HG03442 (cell line): ENCODE data around the gene GPR152.
A peak's percentile ranks its signal among the peaks of the same experiment; 100 is the strongest.
"Not testable (repeated sequence)": the region's sequence is repeated elsewhere in the genome, so short reads cannot be mapped to it uniquely, and the experiment has no call there.

Experiments used
- ATAC-seq: cut with Tn5 transposase; IDR thresholded peaks from one replicate; pipeline ENCODE4 v1.9.1; 2021; ENCODE audit warnings: mild to moderate bottlenecking, moderate library complexity; ENCODE audit not compliant: unreplicated experiment

The GPR152 gene

DNA sequence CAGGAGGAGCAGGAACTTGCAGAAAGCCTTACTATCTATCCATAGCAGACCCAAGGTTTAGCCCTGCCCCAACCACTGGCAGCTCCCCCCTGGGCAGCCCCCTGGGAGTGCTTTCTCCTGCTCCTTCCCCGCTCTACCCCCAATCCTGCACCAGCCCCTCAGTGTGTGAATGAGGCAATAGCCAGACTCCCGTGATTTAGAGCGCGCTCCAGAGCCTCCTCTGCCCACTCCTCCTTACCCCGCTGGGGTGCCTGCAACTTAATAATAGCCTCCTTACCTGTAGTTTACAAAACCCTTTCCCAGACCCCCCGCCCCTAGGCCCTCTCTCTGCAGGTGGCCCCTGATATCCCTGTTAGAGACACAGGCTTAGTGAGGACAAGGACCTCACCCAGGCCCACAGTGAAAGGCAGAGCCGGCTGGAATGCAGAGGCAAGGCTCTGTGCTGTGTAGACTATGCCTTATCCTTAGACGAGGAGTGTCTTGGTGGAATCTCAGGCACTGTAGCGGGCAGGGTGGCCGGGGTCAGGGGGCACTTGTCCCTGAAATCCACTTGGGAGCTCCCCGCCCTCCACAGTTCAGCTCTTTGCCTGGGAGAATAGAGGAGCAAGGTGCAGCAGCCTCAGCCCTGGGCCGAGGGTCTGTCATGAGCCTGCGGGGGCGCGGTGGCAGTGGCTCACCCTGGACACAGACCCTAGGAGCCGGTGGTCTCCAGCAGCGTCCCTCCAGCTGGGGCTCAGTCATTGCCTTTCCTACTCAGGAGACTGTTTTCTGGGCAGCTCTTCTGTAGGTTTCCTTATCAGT is 41.3 kb downstream of the GPR152 start:
- no peak for ATAC-seq

- ATAC-seq = no peak
These were observed 42.1 kb downstream of the GPR152 start for GRCh38 chr11:67410369-67410831.

GRCh38 chr11:67409781-67410368 is 42.7 kb downstream of the GPR152 start:
- ATAC-seq = no peak

DNA sequence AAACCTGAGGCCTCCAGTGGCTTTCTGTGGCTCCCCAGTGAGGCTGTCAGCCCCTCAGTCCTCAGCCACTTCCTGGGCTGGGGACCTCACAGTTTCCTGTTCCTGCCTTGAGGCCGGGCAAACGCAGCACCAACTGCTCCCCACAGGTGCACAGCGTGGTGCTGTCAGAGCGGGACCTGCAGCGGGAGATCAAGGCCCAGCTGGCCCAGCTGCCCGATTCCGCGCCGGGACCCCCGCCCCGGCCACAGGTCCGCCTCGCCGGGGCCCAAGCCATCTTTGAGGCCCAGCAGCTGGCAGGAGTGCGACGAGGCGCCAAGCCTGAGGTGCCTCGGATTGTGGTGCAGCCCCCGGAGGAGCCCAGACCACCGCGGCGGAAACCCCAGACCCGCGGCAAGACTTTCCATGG is 43.3 kb downstream of the GPR152 start:
- no peak for ATAC-seq

DNA sequence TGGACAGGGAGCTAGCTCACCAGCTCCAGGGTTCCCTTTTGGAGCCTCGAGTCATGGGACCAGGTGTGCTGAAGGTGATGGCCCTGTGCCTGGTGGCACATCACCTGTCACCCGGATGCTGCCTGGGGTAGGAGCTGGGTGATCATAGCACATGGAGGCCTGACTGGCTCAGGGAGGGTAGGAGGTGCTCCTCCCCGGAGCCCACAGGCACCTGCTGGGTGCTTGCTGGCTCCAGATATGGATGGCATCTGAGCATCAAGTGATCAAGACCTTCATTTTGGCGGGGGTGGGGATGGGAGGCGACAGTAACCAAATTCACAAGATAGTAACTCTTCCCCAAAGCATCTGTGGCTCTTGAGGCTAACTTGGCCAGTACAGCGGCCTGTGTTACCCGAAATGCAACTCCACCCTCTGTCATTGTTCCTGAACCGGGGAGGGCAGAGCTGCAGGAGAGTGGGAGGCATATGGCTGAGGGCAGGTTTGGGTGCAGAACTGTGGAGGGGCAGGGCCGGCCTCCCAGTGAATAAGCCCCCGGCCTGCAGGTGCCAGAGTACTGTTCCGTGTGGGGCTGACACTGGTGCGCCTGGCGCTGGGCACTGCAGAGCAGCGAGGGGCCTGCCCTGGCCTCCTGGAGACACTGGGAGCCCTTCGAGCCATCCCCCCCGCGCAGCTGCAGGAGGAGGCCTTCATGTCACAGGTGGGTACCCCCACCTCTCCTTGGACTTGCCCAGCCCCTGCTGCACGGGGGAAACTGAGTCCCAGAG is 43.9 kb downstream of the GPR152 start:
- no peak for ATAC-seq

DNA sequence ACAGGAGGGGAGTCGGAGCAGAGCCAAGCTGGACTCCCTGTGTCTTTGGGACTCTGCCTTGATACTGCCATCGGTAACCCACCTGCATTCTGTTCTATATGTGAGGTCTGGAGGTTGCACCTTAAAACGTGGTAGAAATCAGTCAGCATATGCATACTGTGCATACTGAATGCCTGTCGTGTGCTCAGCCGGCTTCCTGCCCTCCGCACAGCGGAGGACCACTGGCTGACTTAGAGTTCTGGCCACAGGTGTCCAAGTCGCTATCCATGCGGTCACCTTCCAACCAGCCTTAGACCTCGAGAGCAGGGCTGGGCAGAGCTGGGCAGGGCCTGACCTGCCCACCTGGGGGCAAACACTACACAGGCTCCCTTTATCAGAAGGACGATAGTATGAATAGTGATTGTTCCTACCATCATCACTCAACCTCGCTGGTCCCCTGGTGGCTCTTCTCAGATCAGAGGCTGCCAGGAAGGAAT is 44.8 kb downstream of the GPR152 start:
- no peak for ATAC-seq

GRCh38 chr11:67406969-67407687 is 45.4 kb downstream of the GPR152 start:
- ATAC-seq = no peak

DNA sequence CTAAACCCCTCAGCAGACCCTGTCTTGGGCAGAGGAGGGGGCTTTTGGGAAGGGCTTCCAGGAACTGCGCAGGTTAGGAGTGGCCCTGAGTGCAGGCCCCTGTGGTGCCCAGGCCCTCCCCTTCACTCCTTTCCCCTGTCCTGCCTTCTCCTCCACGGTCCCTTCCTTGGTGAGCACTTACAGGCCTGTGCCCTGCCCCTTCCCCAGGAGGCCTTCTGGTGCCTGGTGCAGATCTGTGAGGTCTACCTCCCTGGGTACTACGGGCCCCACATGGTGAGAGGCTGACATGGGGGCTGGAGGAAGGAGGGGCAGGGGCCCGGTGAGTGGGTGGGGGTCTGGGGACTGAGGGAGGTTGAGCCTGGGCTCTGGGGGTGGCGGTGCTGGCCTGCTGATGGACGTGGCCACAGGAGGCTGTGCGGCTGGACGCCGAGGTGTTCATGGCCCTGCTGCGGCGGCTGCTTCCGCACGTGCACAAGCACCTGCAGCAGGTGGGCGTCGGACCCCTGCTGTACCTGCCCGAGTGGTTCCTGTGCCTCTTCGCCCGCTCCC is 46.0 kb downstream of the GPR152 start:
- ATAC-seq = no peak

DNA sequence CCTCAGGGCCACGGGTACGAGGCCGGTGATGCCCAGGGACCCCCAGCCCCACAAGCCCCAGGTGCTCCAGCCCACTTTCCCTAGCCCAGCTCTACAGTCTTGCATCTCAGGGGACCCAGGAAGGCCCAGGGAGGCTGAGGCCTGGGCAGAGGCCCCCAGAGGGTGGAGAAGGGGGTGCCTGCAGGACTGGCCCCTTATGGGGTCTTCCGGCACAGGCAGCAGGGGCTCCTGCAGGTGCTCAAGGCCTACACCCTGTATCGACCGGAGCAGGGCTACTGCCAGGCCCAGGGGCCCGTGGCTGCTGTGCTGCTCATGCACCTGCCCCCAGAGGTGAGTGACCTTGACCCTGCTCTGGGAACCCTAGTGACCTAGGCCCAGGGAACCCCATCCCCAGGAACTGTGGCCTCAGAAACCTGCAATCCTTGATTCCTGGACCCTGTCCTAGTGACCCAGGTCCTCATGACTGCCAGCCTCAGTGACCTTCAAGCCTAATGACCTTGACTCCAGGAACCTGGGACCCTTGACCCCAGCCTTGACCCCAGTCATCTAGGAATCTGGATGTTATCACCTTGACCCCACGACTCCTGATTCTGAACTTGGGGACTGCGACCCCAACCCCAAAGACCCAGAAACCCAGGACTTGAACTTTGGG is 46.7 kb downstream of the GPR152 start:
- ATAC-seq = no peak

GRCh38 chr11:67405196-67405567 is 47.3 kb downstream of the GPR152 start:
- ATAC-seq = no peak

DNA sequence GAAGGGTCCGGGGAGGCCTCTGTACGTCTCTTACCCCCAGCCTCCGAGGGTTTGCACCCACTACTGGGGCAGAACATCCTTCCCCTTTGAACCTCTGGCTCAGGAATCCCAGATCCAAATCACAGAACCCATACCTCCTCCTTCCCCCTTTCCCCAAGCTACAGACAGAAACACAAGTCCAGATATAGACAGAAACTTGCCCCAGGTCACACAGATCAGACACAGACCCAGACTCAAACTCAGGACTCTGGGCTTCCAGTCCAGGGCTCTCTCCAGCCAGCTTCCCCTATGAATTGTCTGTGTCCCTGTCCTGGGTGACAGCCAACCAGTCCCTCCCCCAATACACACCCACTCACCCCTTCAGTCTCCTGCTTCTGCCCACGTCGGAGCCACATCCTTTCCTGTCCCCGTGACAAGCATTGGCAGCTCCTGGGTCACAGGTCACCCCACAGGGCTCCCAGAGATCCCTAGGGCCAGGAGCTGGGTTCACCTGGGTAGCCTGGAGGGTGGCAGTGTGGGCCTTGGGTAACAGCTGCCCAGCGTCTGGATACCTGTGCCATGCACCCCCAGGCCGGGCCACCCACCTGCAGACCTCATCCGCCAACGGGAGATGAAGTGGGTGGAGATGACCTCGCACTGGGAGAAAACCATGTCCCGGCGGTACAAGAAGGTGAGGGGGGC is 47.9 kb downstream of the GPR152 start:
- ATAC-seq = no peak

DNA sequence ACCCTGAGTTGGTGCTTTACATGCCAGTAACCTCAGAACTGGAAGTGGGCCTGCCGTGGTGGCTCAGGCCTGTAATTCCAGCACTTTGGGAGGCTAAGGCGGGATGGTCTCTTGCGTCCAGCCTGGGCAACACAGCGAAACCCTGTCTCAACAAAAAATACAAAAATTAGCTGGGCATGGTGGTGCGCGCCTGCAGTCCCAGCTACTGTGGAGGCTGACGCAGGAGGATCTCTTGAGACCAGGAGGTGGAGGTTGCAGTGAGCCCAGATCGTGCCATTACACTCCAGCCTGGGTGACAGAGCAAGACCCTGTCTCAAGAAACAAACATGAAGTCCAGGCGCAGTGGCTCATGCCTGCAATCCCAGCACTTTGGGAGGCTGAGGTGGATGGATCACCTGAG is 49.4 kb downstream of the GPR152 start:
- not testable (repeated sequence) for ATAC-seq

- ATAC-seq = not testable (repeated sequence)
These were observed 50.2 kb downstream of the GPR152 start for GRCh38 chr11:67402192-67402839.

DNA sequence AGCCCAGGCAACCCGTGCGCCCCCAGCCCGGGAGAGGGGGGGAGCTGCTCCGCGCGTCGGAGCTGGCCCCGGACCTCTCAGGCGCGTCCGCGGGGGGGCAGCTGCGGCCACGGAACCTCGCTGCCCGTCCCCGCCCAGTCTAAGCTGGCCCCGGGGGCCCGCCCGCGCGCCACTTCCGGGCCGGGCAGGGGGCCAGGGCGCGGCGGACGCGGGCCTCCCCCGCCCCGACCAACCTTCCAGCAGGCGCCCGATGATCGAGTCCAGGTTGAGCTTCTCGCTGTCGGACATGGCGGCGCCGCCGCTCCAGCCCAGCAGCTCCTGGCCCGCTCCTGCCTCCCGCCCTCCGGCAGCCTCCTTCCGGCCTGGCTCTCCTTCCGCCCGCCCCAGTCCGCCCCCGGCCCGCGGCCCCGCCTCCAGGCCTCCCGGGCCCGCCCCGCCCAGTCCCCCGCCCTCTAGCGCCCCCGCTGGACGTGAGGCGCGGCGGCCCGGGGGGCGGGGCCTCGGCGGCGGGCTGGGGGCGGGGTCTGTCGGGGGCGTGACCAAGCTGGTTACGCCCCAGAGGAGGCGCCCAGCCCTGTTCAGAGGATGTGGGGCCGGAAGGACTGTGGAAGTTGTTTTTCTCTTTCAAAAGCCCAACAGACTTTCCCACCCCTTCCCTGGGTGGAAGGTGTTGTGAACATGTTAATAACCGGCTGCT is 50.9 kb downstream of the GPR152 start, which contains the start of gene PPP1CA:
Gene PPP1CA, minus strand, starts transcription at position 364 of the 697 bp plus-strand sequence. Its CDS starts 76 bp downstream, at position 288.
- peak; percentile 64 for ATAC-seq
